ENCODE data around the gene FSHB.
A peak's percentile ranks its signal among the peaks of the same experiment; 100 is the strongest.
"Not testable (repeated sequence)": the region's sequence is repeated elsewhere in the genome, so short reads cannot be mapped to it uniquely, and the experiment has no call there.

The FSHB gene
- 0 reads per million in 9 experiments for total RNA-seq

GRCh38 chr11:30230714-30231113 is at the start of gene FSHB:
Gene FSHB (plus strand): TSS chr11:30231014. CDS start chr11:30231903, 889 bp downstream.
- H3K9me3 Mint-ChIP-seq = peaks cover 0 to 5% of the 10 kb centered on the region in 2 donors
- DNase-seq (no peak), ATAC-seq (replicated peaks) (no peak)
- H3K27me3 Mint-ChIP-seq = peaks cover 8 to 15% of the 10 kb centered on the region in 2 donors
- no peak within 1 kb of the TSS for H3K4me3 Mint-ChIP-seq
- no peaks in the 10 kb centered on the region for H3K36me3 Mint-ChIP-seq (ENCODE audit: insufficient read depth)
- no peaks in the 10 kb centered on the region for H3K4me1 Mint-ChIP-seq (ENCODE audit: low read depth in 2 of 2)
- no peak within 1 kb of the TSS for H3K27ac Mint-ChIP-seq

- Mint-ChIP-seq H3K27me3 (no peaks in the 10 kb centered on the region), H3K36me3 (ENCODE audit: insufficient read depth) (peaks cover 3% of the 10 kb centered on the region), H3K4me1 (ENCODE audit: low read depth in 2 of 2) (no peaks in the 10 kb centered on the region), H3K27ac (no peak overlapping the region), H3K4me3 (no peak overlapping the region), H3K9me3 (no peaks in the 10 kb centered on the region)
- ATAC-seq (replicated peaks) = no peak
- DNase-seq = no peak
Measured at GRCh38 chr11:30186748-30187147, 44.1 kb upstream of the FSHB start.

- no peaks in the 10 kb centered on the region for H3K27me3 Mint-ChIP-seq
- no peaks in the 10 kb centered on the region for H3K9me3 Mint-ChIP-seq
- peaks cover 3% of the 10 kb centered on the region for H3K36me3 Mint-ChIP-seq (ENCODE audit: insufficient read depth)
- ATAC-seq (replicated peaks) = no peak
- no peak overlapping the region for H3K27ac Mint-ChIP-seq
- no peak for DNase-seq
- no peak overlapping the region for H3K4me3 Mint-ChIP-seq
- H3K4me1 Mint-ChIP-seq (ENCODE audit: low read depth in 2 of 2) = peaks cover 0 to 4% of the 10 kb centered on the region in 2 donors
Measured at GRCh38 chr11:30192620-30193019, 38.2 kb upstream of the FSHB start.

- DNase-seq (peak; percentile 13 to 25 (median 16)), ATAC-seq (replicated peaks) (peak; percentile 79)
- Mint-ChIP-seq H3K4me3 (no peak overlapping the region), H3K27ac (no peak overlapping the region), H3K36me3 (ENCODE audit: insufficient read depth) (no peaks in the 10 kb centered on the region), H3K4me1 (ENCODE audit: low read depth in 2 of 2) (peaks cover 0 to 4% of the 10 kb centered on the region in 2 donors), H3K27me3 (no peaks in the 10 kb centered on the region), H3K9me3 (no peaks in the 10 kb centered on the region)
Measured at GRCh38 chr11:30196400-30197206, 34.2 kb upstream of the FSHB start.

DNA sequence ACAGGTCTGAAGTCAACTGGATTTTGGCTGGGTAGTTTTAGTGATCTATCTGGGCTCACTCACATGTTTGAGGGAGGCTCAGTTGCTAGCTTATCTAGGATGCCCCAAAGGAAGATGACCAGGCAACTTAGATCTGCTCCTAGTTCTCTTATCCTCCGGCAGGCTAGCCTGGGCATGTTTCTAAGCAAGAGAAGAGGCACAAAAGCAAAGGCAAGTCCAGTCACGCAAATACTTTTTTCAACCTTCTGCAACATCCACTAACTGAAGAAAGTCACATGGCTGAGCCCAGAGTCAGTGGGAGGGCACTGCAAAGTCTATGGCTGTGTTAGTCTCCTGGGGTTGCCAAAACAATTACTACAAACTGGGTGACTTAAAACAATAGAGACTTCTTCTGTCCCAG is 32.9 kb upstream of the FSHB start:
- Mint-ChIP-seq H3K4me1 (ENCODE audit: low read depth in 2 of 2) (peaks cover 0 to 4% of the 10 kb centered on the region in 2 donors), H3K36me3 (ENCODE audit: insufficient read depth) (no peaks in the 10 kb centered on the region), H3K27ac (no peak overlapping the region), H3K4me3 (no peak overlapping the region), H3K9me3 (no peaks in the 10 kb centered on the region), H3K27me3 (no peaks in the 10 kb centered on the region)
- DNase-seq (no peak), ATAC-seq (replicated peaks) (no peak)

- H3K36me3 Mint-ChIP-seq (ENCODE audit: insufficient read depth); H3K27ac Mint-ChIP-seq: not testable (repeated sequence)
Measured at GRCh38 chr11:30202989-30203388, 27.8 kb upstream of the FSHB start.

GRCh38 chr11:30203850-30204249 is 27.0 kb upstream of the FSHB start:
- Mint-ChIP-seq H3K4me1 (ENCODE audit: low read depth in 2 of 2) (peaks cover 0 to 7% of the 10 kb centered on the region in 2 donors), H3K36me3 (ENCODE audit: insufficient read depth) (no peaks in the 10 kb centered on the region), H3K27ac (no peak overlapping the region), H3K4me3 (no peak overlapping the region), H3K9me3 (no peaks in the 10 kb centered on the region), H3K27me3 (no peaks in the 10 kb centered on the region)
- DNase-seq = no peak
- no peak for ATAC-seq (replicated peaks)

More at GRCh38 chr11:30202989-30203388, 27.8 kb upstream of the FSHB start:
- H3K27me3 Mint-ChIP-seq; H3K9me3 Mint-ChIP-seq; H3K4me3 Mint-ChIP-seq; DNase-seq; ATAC-seq (replicated peaks); H3K4me1 Mint-ChIP-seq (ENCODE audit: low read depth in 2 of 2): not testable (repeated sequence)

DNA sequence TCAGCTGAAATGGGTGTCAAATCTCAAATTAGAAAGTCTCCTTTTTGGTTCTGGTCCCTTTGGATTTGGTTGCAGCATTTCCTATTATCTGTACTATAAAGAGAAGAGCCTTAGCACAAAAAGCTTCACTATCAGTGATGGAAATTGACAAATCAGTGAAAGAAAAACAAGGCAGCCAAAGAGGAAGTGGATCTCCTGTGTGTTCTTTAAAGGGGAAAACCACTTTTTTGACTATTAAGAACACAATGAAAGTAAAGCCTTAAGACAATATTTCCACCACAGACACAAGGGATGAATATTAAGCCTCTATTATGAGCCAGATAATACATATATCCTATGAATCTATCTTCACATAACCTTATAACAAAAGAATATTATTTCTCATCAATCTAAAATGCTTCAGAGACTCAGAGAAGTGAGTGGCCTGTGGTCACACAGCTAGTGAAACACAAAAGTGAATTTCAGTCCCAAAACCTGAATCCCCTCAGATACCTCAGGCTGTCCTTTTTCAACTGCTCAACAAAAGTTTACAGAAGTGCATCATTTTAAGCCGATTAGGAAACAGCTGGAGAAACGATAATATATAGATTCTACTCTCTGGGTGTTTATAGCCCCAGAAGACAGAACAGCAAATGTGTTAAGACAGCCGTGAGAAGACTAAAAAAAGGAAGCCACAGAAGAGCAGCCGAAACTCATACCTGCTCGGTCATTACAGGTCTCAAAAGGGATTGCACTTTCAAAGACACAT is 24.4 kb upstream of the FSHB start:
- DNase-seq = no peak
- H3K27me3 Mint-ChIP-seq = no peaks in the 10 kb centered on the region
- no peak for ATAC-seq (replicated peaks)
- H3K36me3 Mint-ChIP-seq (ENCODE audit: insufficient read depth) = no peaks in the 10 kb centered on the region
- H3K9me3 Mint-ChIP-seq = no peaks in the 10 kb centered on the region
- no peak overlapping the region for H3K4me3 Mint-ChIP-seq
- no peak overlapping the region for H3K27ac Mint-ChIP-seq
- peaks cover 0 to 7% of the 10 kb centered on the region in 2 donors for H3K4me1 Mint-ChIP-seq (ENCODE audit: low read depth in 2 of 2)

DNA sequence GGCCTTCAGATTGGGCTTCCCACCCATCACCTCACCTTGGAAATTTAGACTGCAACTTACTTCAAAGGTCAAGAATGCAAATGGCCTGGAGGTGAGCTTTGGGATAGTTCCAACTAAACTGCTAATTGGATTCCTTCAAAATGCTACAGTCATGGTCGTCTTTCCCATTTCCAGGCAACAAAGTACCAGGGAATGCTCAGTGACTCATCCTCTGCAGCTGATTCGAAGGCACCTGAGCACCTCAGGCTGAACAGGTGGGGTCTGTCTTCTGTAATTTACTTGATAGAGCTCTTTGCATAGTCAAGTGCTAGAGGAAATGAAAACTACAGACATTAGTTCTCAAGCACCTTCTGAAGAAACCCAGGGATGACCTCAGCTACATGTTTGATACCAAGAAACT is 20.5 kb upstream of the FSHB start:
- ATAC-seq (replicated peaks) = no peak
- no peaks in the 10 kb centered on the region for H3K36me3 Mint-ChIP-seq (ENCODE audit: insufficient read depth)
- no peak overlapping the region for H3K4me3 Mint-ChIP-seq
- peaks cover 0 to 7% of the 10 kb centered on the region in 2 donors for H3K4me1 Mint-ChIP-seq (ENCODE audit: low read depth in 2 of 2)
- no peak for DNase-seq
- H3K27me3 Mint-ChIP-seq = peaks cover 0 to 6% of the 10 kb centered on the region in 2 donors
- H3K27ac Mint-ChIP-seq = no peak overlapping the region
- H3K9me3 Mint-ChIP-seq = no peaks in the 10 kb centered on the region

DNA sequence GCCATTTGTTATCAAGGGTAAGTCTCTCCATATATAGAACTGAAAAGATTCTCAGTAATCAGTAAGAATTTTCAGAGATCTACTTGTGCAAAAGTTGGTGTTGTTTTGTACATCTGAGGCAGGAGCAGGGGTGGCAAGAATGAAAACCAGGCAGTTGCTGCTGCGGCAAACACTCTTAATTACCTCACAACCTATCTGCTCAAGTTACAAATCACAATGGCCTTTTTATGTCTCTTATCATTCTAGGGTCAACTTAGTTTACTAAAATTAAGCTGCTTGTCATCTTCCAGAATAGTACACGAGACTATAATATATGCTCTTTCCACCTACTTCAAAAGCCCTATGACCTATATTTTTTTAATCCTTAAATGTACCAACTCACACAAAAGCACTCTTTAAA is 14.3 kb upstream of the FSHB start:
- ATAC-seq (replicated peaks) = no peak
- no peaks in the 10 kb centered on the region for H3K4me1 Mint-ChIP-seq (ENCODE audit: low read depth in 2 of 2)
- no peak overlapping the region for H3K4me3 Mint-ChIP-seq
- no peaks in the 10 kb centered on the region for H3K9me3 Mint-ChIP-seq
- peaks cover 6 to 10% of the 10 kb centered on the region in 2 donors for H3K27me3 Mint-ChIP-seq
- no peaks in the 10 kb centered on the region for H3K36me3 Mint-ChIP-seq (ENCODE audit: insufficient read depth)
- no peak for DNase-seq
- no peak overlapping the region for H3K27ac Mint-ChIP-seq

DNA sequence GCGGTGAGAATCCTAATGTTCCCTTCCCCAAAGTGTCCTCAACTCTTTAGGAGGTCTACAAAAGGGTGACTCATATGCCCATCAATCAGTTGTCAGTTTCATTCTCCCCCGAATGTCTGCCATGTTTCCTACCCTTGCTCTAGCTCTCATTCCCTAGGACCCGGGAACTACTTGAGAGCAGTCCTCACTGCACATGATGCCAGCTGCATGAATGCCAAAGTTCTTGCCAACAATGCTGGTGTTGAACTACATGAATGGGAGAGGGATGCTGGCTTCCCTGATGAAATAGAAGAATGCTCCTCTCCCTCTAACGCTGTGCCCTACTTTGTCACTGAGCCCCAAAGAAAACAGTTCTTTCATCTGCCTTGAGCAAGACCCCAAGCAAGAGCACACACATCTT is 12.5 kb upstream of the FSHB start:
- Mint-ChIP-seq H3K27ac (no peak overlapping the region), H3K27me3 (peaks cover 2 to 10% of the 10 kb centered on the region in 2 donors), H3K4me1 (ENCODE audit: low read depth in 2 of 2) (no peaks in the 10 kb centered on the region), H3K4me3 (no peak overlapping the region), H3K9me3 (no peaks in the 10 kb centered on the region), H3K36me3 (ENCODE audit: insufficient read depth) (no peaks in the 10 kb centered on the region)
- DNase-seq (no peak), ATAC-seq (replicated peaks) (no peak)

- no peak for ATAC-seq (replicated peaks)
- DNase-seq = no peak
- Mint-ChIP-seq H3K9me3 (peaks cover 0 to 5% of the 10 kb centered on the region in 2 donors), H3K36me3 (ENCODE audit: insufficient read depth) (no peaks in the 10 kb centered on the region), H3K4me1 (ENCODE audit: low read depth in 2 of 2) (no peaks in the 10 kb centered on the region), H3K27ac (no peak overlapping the region), H3K27me3 (peaks cover 13 to 15% of the 10 kb centered on the region in 2 donors), H3K4me3 (no peak overlapping the region)
Measured at GRCh38 chr11:30225642-30226041, 5.2 kb upstream of the FSHB start.

- Mint-ChIP-seq H3K4me3 (no peak overlapping the region), H3K36me3 (ENCODE audit: insufficient read depth) (no peaks in the 10 kb centered on the region), H3K27me3 (peaks cover 13 to 15% of the 10 kb centered on the region in 2 donors), H3K4me1 (ENCODE audit: low read depth in 2 of 2) (no peaks in the 10 kb centered on the region), H3K9me3 (peaks cover 0 to 5% of the 10 kb centered on the region in 2 donors), H3K27ac (no peak overlapping the region)
- DNase-seq = no peak
- no peak for ATAC-seq (replicated peaks)
Measured at GRCh38 chr11:30228323-30228884, 2.4 kb upstream of the FSHB start.

All from effector memory CD8-positive, alpha-beta T cell (primary cell).